Tibial artery (tissue), 4 donors: ENCODE measurements around the gene SCEL.

ENCODE experiments used
- DNase-seq, 2 donors: peaks; one replicate each; pipeline ENCODE4 v3.0.0-alpha.2; 2019
- H3K27ac ChIP-seq, 2 donors: fragments of 200-600 bp; sonication (generic) in 1 of 2; 1 replicate in 1 of 2; 2 replicates in 1 of 2; pipeline ENCODE4 v1.5.1; 2018 to 2019; ENCODE audit warnings: mild to moderate bottlenecking in 1 of 2
- H3K27me3 ChIP-seq, 2 donors: fragments of 200-600 bp; sonication (generic) in 1 of 2; one replicate each; pipeline versions ENCODE4 v1.5.1 to v1.6.0; 2016 to 2019
- H3K36me3 ChIP-seq, 3 donors: fragments of 200-600 bp; sonication (generic) in 2 of 3; one replicate each; pipeline ENCODE4 v1.5.1; 2016 to 2019; ENCODE audit warnings: mild to moderate bottlenecking in 2 of 3
- H3K4me1 ChIP-seq, 4 donors: fragments of 200-600 bp; sonication (generic) in 2 of 4; 1 replicate in 3 of 4; 2 replicates in 1 of 4; pipeline ENCODE4 v1.5.1; 2016 to 2019
- H3K4me3 ChIP-seq, 2 donors: fragments of 200-600 bp; sonication (generic) in 1 of 2; 1 replicate in 1 of 2; 2 replicates in 1 of 2; pipeline ENCODE4 v1.5.1; 2018 to 2019; ENCODE audit warnings: mild to moderate bottlenecking in 2 of 2
- H3K9me3 ChIP-seq, 3 donors: fragments of 200-600 bp; sonication (generic) in 1 of 3; one replicate each; pipeline ENCODE4 v1.5.1; 2016 to 2019
- intact Hi-C: fragments of 100-400 bp; cut with DNase I; formaldehyde crosslinking; loops from one replicate; pipeline ENCODE4 v1.15.0; 2023; ENCODE audit warnings: low total_unique reads
- TF ChIP-seq, protein P1 (sequence below), 2 experiments: fragments of 200-600 bp in 1 of 2; fragments of 450-650 bp in 1 of 2; IDR thresholded peaks; one replicate each; pipeline ENCODE4 v1.5.1; 2017 to 2019; ENCODE audit warnings: antibody characterized with exemption in 2 of 2, mild to moderate bottlenecking in 1 of 2, moderate library complexity in 1 of 2

SCEL gene

DNA sequence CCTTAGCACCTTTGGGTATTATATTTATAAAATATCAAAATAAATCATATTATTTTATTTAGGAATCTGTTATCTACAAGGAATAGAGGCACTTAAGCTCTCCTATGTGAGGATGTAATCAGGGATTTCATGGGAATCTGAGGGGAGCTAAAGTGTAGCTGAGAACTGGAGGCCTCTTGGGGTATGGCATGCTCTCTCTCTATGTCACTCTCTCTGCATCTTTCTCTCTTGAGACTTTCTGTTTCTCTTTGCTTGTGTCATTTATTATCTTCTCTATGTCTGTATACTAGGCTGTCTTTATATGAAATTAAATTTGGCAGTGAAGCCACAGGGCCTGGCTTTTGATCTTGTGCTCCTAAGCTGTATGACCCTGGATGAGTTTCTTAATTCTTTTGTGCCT, 37.7 kb upstream of the SCEL start:
- H3K27ac ChIP-seq, result no peak overlapping the region
- intact Hi-C loops, result no loop called here
- peaks cover 0 to 2% of the 10 kb centered on the region in 2 donors for H3K27me3 ChIP-seq
- no peaks in the 10 kb centered on the region for H3K4me1 ChIP-seq
- H3K36me3 ChIP-seq, result no peaks in the 10 kb centered on the region
- no peaks in the 10 kb centered on the region for H3K9me3 ChIP-seq
- no peak for DNase-seq
- TF ChIP-seq, protein P1, sequence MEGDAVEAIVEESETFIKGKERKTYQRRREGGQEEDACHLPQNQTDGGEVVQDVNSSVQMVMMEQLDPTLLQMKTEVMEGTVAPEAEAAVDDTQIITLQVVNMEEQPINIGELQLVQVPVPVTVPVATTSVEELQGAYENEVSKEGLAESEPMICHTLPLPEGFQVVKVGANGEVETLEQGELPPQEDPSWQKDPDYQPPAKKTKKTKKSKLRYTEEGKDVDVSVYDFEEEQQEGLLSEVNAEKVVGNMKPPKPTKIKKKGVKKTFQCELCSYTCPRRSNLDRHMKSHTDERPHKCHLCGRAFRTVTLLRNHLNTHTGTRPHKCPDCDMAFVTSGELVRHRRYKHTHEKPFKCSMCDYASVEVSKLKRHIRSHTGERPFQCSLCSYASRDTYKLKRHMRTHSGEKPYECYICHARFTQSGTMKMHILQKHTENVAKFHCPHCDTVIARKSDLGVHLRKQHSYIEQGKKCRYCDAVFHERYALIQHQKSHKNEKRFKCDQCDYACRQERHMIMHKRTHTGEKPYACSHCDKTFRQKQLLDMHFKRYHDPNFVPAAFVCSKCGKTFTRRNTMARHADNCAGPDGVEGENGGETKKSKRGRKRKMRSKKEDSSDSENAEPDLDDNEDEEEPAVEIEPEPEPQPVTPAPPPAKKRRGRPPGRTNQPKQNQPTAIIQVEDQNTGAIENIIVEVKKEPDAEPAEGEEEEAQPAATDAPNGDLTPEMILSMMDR (IDR thresholded peaks at IDR 0.05), result no peak
- H3K4me3 ChIP-seq, result no peak overlapping the region

DNA sequence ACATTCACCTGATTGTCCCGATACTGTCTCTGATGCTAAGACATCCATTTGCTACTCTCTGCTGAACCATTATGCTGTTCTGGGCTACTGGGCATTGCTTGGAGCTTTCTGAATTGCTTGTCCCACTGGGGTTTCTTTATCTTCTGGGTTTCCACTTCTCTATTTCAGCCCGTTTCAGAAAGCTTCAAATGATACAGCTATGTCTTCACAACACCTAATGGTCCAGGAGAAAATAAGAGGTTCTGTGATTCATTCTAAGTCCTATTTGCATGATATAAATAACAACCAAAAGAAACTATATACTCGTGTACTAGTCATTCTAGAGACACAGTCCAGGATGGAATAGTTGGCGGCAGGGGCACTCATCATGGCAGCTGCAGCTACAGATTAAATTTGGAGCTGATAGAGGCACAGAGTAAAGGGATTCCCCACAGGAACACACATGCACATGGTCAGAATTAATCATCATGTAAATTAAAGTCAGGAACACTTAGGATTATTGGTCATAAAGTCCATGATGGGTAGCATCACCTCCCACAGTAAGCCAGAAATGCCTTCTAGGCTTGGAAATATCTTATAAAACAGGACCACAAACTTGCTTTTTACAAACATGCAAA, 33.3 kb upstream of the SCEL start:
- no peaks in the 10 kb centered on the region for H3K9me3 ChIP-seq
- no peaks in the 10 kb centered on the region for H3K36me3 ChIP-seq
- H3K4me3 ChIP-seq, result no peak overlapping the region
- no peak for DNase-seq
- peaks cover 0 to 2% of the 10 kb centered on the region in 2 donors for H3K27me3 ChIP-seq
- H3K4me1 ChIP-seq, result no peaks in the 10 kb centered on the region
- TF ChIP-seq, protein P1 (IDR thresholded peaks at IDR 0.05), result no peak
- no peak overlapping the region for H3K27ac ChIP-seq
- intact Hi-C loops, result no loop called here

DNA sequence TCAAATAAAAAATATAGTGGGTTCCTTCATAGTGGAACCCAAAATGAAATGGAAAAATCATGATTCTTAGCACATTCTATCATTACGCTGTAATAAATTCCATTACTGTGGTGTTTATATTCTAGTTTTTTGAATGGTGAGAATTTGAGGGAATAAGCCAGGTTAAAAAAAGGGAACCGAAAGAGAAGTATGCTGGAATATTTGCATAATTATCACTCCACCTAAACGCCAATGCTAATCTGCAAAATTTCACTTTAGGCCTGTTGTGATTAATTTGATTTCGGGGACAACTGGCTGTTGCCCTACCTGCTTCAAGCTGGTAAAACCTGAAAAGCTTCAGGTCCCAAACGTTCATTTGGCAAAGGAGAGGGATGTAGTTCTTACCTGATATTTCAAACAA, 32.1 kb upstream of the SCEL start:
- Histone ChIP-seq H3K27ac (no peak overlapping the region), H3K4me3 (no peak overlapping the region), H3K9me3 (no peaks in the 10 kb centered on the region), H3K36me3 (no peaks in the 10 kb centered on the region), H3K27me3 (peaks cover 0 to 2% of the 10 kb centered on the region in 2 donors), H3K4me1 (peaks cover 0 to 4% (median 2%) of the 10 kb centered on the region in 4 donors)
- TF ChIP-seq, protein P1 (IDR thresholded peaks at IDR 0.05), result no peak
- DNase-seq, result no peak
- intact Hi-C loops, result no loop called here

DNA sequence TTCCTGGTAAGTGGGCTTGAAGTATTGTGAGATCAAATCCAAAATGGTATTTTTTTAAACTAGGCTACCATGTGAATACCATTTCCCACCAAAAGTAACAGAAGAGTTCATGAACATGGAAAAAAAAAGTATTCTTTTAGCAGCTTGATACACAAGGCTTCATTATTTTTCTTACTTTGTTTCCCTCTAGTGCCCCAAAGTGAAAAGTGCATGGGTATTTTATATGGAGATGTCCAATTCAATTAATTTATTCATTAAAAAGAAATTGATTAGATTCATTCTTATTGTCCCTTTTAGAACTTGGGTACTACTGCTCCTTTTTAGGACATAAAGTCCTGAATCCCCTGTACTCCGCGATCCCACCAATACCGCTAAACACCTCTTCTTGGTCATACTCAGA, 28.6 kb upstream of the SCEL start:
- H3K9me3 ChIP-seq, result no peaks in the 10 kb centered on the region
- H3K27me3 ChIP-seq, result peaks cover 0 to 2% of the 10 kb centered on the region in 2 donors
- H3K4me3 ChIP-seq, result no peak overlapping the region
- no peak for DNase-seq
- TF ChIP-seq, protein P1 (IDR thresholded peaks at IDR 0.05), result peak in 1 of 2 experiments; percentile 20
- H3K36me3 ChIP-seq, result no peaks in the 10 kb centered on the region
- intact Hi-C loops, result no loop called here
- H3K27ac ChIP-seq, result no peak overlapping the region
- peaks cover 0 to 12% (median 3%) of the 10 kb centered on the region in 4 donors for H3K4me1 ChIP-seq

DNA sequence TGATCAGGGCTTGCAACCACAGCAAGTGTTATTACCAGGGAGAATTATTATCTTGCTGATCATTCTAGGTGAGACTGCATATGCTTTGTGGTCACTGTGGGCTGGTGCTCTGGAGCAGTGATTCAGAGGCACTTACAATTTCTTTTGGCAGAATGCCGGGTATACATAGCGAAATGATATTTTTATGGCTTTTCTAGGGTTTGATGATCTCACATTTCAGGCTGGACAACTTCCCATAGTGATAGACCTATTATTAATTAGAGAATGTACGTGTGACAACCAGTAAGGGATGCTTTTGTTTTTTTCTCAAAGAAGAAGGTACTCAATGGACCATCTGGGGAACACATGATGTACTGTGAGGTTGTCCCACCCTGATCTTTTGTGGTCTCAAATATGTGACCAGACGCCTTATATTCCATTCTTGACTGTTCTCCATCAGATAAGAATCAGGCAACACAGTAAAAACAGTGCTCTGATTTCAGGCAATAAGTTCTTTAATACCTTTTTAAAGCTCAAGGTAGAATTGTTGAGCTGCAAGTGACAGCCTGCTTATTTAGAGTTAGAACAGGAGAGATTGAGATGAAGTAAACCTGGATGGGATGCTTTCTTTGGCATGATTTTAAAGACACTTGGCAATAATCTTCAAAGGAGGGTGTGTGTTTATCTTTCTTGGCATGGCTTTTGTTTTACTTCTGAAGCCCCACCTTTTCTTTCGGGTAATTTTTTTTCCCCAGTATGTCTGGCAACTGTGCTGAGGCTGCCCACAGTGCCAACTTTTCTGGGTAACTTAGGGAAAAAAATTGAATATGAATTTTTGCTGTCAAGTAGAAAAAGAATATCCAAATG, 27.4 kb upstream of the SCEL start:
- Histone ChIP-seq H3K27ac (no peak overlapping the region), H3K4me3 (no peak overlapping the region), H3K27me3 (no peaks in the 10 kb centered on the region), H3K4me1 (peaks cover 0 to 12% (median 3%) of the 10 kb centered on the region in 4 donors), H3K36me3 (no peaks in the 10 kb centered on the region), H3K9me3 (no peaks in the 10 kb centered on the region)
- DNase-seq, result no peak
- intact Hi-C loops, result no loop called here
- TF ChIP-seq, protein P1 (IDR thresholded peaks at IDR 0.05), result no peak
